H1 (cell line): ENCODE measurements around the gene DDR2. TPM values are rescaled to one million over a fixed set of nuclear protein-coding genes. Genes with fewer than 3 reads are reported as not detected.
"Not testable (repeated sequence)": the region's sequence is repeated elsewhere in the genome, so short reads cannot be mapped to it uniquely, and the experiment has no call there.

Experiments
- CTCF ChIA-PET: fragments of 300-600 bp; sonication (Branson Sonifier 250); formaldehyde crosslinking; loops from one replicate; lab custom pipeline; 2021; ENCODE audit not compliant: partially characterized antibody; lab: Charles Lee
- POLR2A ChIA-PET: fragments of 300-600 bp; sonication (Branson Sonifier 250); formaldehyde crosslinking; loops from one replicate; lab custom pipeline; 2021; ENCODE audit warnings: inconsistent platforms; ENCODE audit not compliant: partially characterized antibody; lab: Charles Lee
- DNase-seq, 2 experiments: peaks; one replicate each; pipeline versions ENCODE4 v3.0.0 to v3.0.0-alpha.2; 2010 to 2022; ENCODE audit warnings: low spot score in 2 of 2, low read depth in 1 of 2, mixed read lengths in 1 of 2
- FAIRE-seq: peaks from 2 replicates; lab custom pipeline; 2011; peaks lifted over from hg19 to GRCh38; lab: Jason Lieb, UNC
- H2AFZ ChIP-seq: 2 replicates; pipeline ENCODE4 v1.8.1; 2012; ENCODE audit warnings: low read length, inconsistent platforms
- H2AK5ac ChIP-seq: 2 replicates; pipeline ENCODE4 v1.6.1; 2013; ENCODE audit warnings: low read depth, low read length
- H2BK120ac ChIP-seq: replicated peaks from 2 replicates; pipeline ENCODE3; 2013; ENCODE audit warnings: low read depth, low read length, inconsistent platforms
- H2BK12ac ChIP-seq: 2 replicates; pipeline ENCODE4 v1.6.1; 2013; ENCODE audit warnings: low read depth, low read length
- H2BK15ac ChIP-seq: 2 replicates; pipeline ENCODE4 v1.6.1; 2013; ENCODE audit warnings: low read length
- H2BK20ac ChIP-seq: 2 replicates; pipeline ENCODE4 v1.6.1; 2013; ENCODE audit warnings: low read length
- H2BK5ac ChIP-seq: 2 replicates; pipeline ENCODE4 v1.6.1; 2013; ENCODE audit warnings: low read depth, low read length
- H3K14ac ChIP-seq: 2 replicates; pipeline ENCODE4 v1.6.1; 2013; ENCODE audit warnings: inconsistent platforms; ENCODE audit not compliant: insufficient read length
- H3K18ac ChIP-seq: 2 replicates; pipeline ENCODE4 v1.6.1; 2013; ENCODE audit warnings: low read length; ENCODE audit errors: extremely low read depth
- H3K23ac ChIP-seq: 2 replicates; pipeline ENCODE4 v1.6.1; 2013; ENCODE audit warnings: inconsistent platforms; ENCODE audit not compliant: insufficient read length
- H3K23me2 ChIP-seq: 2 replicates; pipeline ENCODE4 v1.6.1; 2013; ENCODE audit warnings: low read depth, low read length
- H3K27ac ChIP-seq: 2 replicates; pipeline ENCODE4 v1.6.1; 2011; ENCODE audit warnings: low read depth, low read length, inconsistent platforms
- H3K27me3 ChIP-seq, 4 experiments: replicated peaks in 1 of 4; 1 replicate in 1 of 4; 2 replicates in 3 of 4; pipeline versions ENCODE4 v1.6.1 to v1.8.1; 2011 to 2013; ENCODE audit warnings: low read length in 3 of 4, mild to moderate bottlenecking in 3 of 4, inconsistent platforms in 2 of 4, mixed read lengths in 2 of 4, moderate library complexity in 1 of 4; ENCODE audit not compliant: control insufficient read depth in 3 of 4, insufficient read depth in 3 of 4; ENCODE audit errors: extremely low read depth in 1 of 4
- H3K36me3 ChIP-seq, 4 experiments: 2 replicates each; pipeline versions ENCODE4 v1.6.1 to v1.8.1; 2011 to 2013; ENCODE audit warnings: mild to moderate bottlenecking in 4 of 4, low read length in 3 of 4, moderate library complexity in 2 of 4, control low read depth in 1 of 4, inconsistent platforms in 1 of 4; ENCODE audit not compliant: insufficient read depth in 4 of 4, control insufficient read depth in 2 of 4
- H3K4ac ChIP-seq: replicated peaks from 2 replicates; pipeline ENCODE3; 2013; ENCODE audit warnings: low read length, low read depth, mixed read lengths, inconsistent platforms; ENCODE audit not compliant: insufficient read length
- H3K4me1 ChIP-seq, 4 experiments: replicated peaks in 1 of 4; 1 replicate in 1 of 4; 2 replicates in 3 of 4; pipeline versions ENCODE4 v1.6.1 to v1.8.1; 2011 to 2013; ENCODE audit warnings: low read length in 3 of 4, inconsistent platforms in 2 of 4, mixed read lengths in 1 of 4; ENCODE audit not compliant: insufficient read depth in 4 of 4, control insufficient read depth in 3 of 4
- H3K4me2 ChIP-seq, 2 experiments: 2 replicates each; pipeline versions ENCODE4 v1.6.1 to v1.8.1; 2011 to 2013; ENCODE audit warnings: low read depth in 2 of 2, low read length in 2 of 2, control low read depth in 1 of 2, inconsistent platforms in 1 of 2, mild to moderate bottlenecking in 1 of 2; ENCODE audit not compliant: insufficient read depth in 1 of 2
- H3K4me3 ChIP-seq, 4 experiments: fragments of 200-600, 300-600 bp in 1 of 4; sonication (generic), shearing (Covaris generic), sonication (Bioruptor Twin) in 1 of 4; 2 replicates each; pipeline versions ENCODE4 v1.5.1 to v1.8.1; 2011 to 2016; ENCODE audit warnings: low read length in 4 of 4, low read depth in 3 of 4, control low read depth in 2 of 4, inconsistent platforms in 2 of 4, mild to moderate bottlenecking in 2 of 4, mixed read lengths in 1 of 4, moderate library complexity in 1 of 4; ENCODE audit not compliant: insufficient read depth in 2 of 4; ENCODE audit errors: extremely low read depth in 1 of 4
- H3K56ac ChIP-seq: replicated peaks from 2 replicates; pipeline ENCODE3; 2013; ENCODE audit warnings: low read depth, mild to moderate bottlenecking, mixed read lengths, low read length, inconsistent platforms; ENCODE audit not compliant: insufficient read length
- H3K79me1 ChIP-seq: 2 replicates; pipeline ENCODE4 v1.6.1; 2013; ENCODE audit warnings: low read depth, low read length, control low read depth
- H3K79me2 ChIP-seq, 2 experiments: 2 replicates each; pipeline versions ENCODE4 v1.6.1 to v1.8.1; 2012 to 2013; ENCODE audit warnings: low read length in 2 of 2, mild to moderate bottlenecking in 2 of 2, inconsistent platforms in 1 of 2; ENCODE audit not compliant: insufficient read depth in 2 of 2, control insufficient read depth in 1 of 2
- H3K9ac ChIP-seq, 4 experiments: replicated peaks in 1 of 4; 1 replicate in 1 of 4; 2 replicates in 3 of 4; pipeline versions ENCODE4 v1.6.1 to v1.8.1; 2011 to 2013; ENCODE audit warnings: low read depth in 3 of 4, low read length in 3 of 4, control low read depth in 2 of 4, mild to moderate bottlenecking in 2 of 4, moderate library complexity in 2 of 4, inconsistent platforms in 1 of 4; ENCODE audit errors: extremely low read depth in 1 of 4
- H3K9me3 ChIP-seq, 2 experiments: 2 replicates each; pipeline versions ENCODE4 v1.6.1 to v1.8.1; 2012 to 2013; ENCODE audit warnings: mild to moderate bottlenecking in 2 of 2, moderate library complexity in 2 of 2, control low read depth in 1 of 2, inconsistent platforms in 1 of 2, low read depth in 1 of 2, low read length in 1 of 2, mixed read lengths in 1 of 2; ENCODE audit not compliant: insufficient read depth in 2 of 2
- H4K20me1 ChIP-seq, 2 experiments: replicated peaks in 1 of 2; 2 replicates each; pipeline versions ENCODE3 to v1.8.1; 2011 to 2013; ENCODE audit warnings: inconsistent platforms in 2 of 2, low read length in 2 of 2, mild to moderate bottlenecking in 1 of 2; ENCODE audit not compliant: insufficient read depth in 2 of 2, control insufficient read depth in 1 of 2
- H4K5ac ChIP-seq: 2 replicates; pipeline ENCODE4 v1.6.1; 2013; ENCODE audit warnings: low read length, low read depth, mixed read lengths, inconsistent platforms; ENCODE audit not compliant: insufficient read length
- H4K8ac ChIP-seq: 2 replicates; pipeline ENCODE4 v1.8.0; 2013; ENCODE audit warnings: mild to moderate bottlenecking, moderate library complexity, low read length, inconsistent platforms; ENCODE audit not compliant: insufficient read depth; ENCODE audit errors: extremely low read depth
- H4K91ac ChIP-seq: replicated peaks from 2 replicates; pipeline ENCODE3; 2013; ENCODE audit warnings: low read length, mixed read lengths, inconsistent platforms; ENCODE audit not compliant: insufficient read length
- whole genome bisulfite sequencing, 2 experiments: shearing (Covaris generic) in 1 of 2; methylation state at CpG; one replicate each; pipeline versions ENCODE4 v1.1.6 to v1.1.7; 2013 to 2015; ENCODE audit warnings: low lambda C conversion rate in 2 of 2, mixed read lengths in 2 of 2, inconsistent platforms in 1 of 2, low coverage in 1 of 2, missing lambda C conversion rate in 1 of 2; ENCODE audit not compliant: insufficient replicate concordance in 2 of 2, insufficient coverage in 1 of 2, insufficient read length in 1 of 2; ENCODE audit errors: extremely low coverage in 1 of 2, missing lambda C conversion rate in 1 of 2; 5-methylcytosine and 5-hydroxymethylcytosine counted together
- polyA plus RNA-seq, 7 experiments: library from polyadenylated mRNA; depleted of rRNA in 3 of 7; stranded (reverse) in 5 of 7; unstranded in 2 of 7; fragments of >200 nt in 5 of 7; fragments of 200-250 nt in 2 of 7; gene quantifications; 1 replicate in 5 of 7; 2 replicates in 1 of 7; 4 replicates in 1 of 7; pipeline versions ENCODE4 v1.2.1 to v1.2.3, GENCODE V29; 2011 to 2013; ENCODE audit warnings: missing spikeins in 2 of 7, mixed read lengths in 2 of 7
- total RNA-seq: library from RNA; stranded (reverse); fragmentation: NEBNext Ultra II Directional; extraction: Animal tissue kit (Norgen Biotek cat#: 25700); gene quantifications from 2 replicates; pipeline ENCODE4 v1.2.1, GENCODE V29; 2021

Gene DDR2
- total and polyA plus RNA-seq, 2 of the 8 experiments (the other 6 are each of a cell fraction or from before 2014, with no cell fraction given) = 1.00 to 2.1 TPM

DNA sequence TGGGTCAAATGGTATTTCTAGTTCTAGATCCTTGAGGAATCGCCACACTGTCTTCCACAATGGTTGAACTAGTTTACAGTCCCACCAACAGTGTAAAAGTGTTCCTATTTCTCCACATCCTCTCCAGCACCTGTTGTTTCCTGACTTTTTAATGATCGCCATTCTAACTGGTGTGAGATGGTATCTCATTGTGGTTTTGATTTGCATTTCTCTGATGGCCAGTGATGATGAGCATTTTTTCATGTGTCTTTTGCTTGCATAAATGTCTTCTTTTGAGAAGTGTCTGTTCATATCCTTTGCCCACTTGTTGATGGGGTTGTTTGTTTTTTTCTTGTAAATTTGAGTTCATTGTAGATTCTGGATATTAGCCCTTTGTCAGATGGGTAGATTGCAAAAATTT, 175.2 kb downstream of the DDR2 start:
- CTCF ChIA-PET = not testable (repeated sequence)

DNA sequence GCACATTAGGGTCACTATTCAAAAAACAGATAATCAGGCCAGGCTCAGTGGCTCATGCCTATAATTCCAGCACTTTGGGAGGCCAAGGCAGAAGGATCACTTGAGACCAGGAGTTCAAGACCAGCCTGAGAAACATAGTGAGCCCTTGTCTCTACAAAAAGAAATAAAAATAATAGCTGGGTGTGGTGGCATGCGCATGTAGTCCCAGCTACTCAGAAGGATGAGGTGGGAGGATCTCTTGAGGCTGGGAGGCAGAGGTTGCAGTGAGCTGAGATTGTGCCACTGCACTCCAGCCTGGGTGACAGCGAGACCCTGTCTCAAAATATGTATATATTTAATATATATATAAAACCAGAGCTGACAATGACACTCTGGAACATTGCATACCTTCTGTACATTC, 180.1 kb downstream of the DDR2 start:
- H2AFZ ChIP-seq, H3K36me3 ChIP-seq, CTCF ChIA-PET, H3K27ac ChIP-seq, H3K4me3 ChIP-seq, H3K4me1 ChIP-seq, H2BK12ac ChIP-seq, H4K91ac ChIP-seq, H2BK5ac ChIP-seq, POLR2A ChIA-PET, H2BK15ac ChIP-seq, H3K14ac ChIP-seq, H3K4ac ChIP-seq, FAIRE-seq, H3K9ac ChIP-seq, H3K79me2 ChIP-seq, H3K27me3 ChIP-seq, DNase-seq, H4K5ac ChIP-seq, H2AK5ac ChIP-seq, H2BK20ac ChIP-seq, H2BK120ac ChIP-seq, H3K23me2 ChIP-seq, H3K79me1 ChIP-seq, H3K56ac ChIP-seq, H3K9me3 ChIP-seq, H4K8ac ChIP-seq, H3K4me2 ChIP-seq, H3K23ac ChIP-seq, H4K20me1 ChIP-seq, H3K18ac ChIP-seq: not testable (repeated sequence)
- 97% methylated on average over 2 of the region's 2 CpGs; no CpG with 5 or more reads in 1 of the 2 experiments for whole genome bisulfite sequencing, 2 experiments

More for the DNA sequence above, 175.2 kb downstream of the DDR2 start:
- H2BK5ac ChIP-seq, H3K56ac ChIP-seq, H3K4ac ChIP-seq, H3K14ac ChIP-seq, FAIRE-seq, H3K79me2 ChIP-seq, H3K9ac ChIP-seq, H3K4me2 ChIP-seq, H2BK120ac ChIP-seq, H3K4me1 ChIP-seq, H2BK15ac ChIP-seq, H4K5ac ChIP-seq, H2AFZ ChIP-seq, POLR2A ChIA-PET, DNase-seq, H2BK12ac ChIP-seq, H2AK5ac ChIP-seq, H3K79me1 ChIP-seq, H3K27me3 ChIP-seq, H3K9me3 ChIP-seq, H2BK20ac ChIP-seq, H4K20me1 ChIP-seq, H3K23me2 ChIP-seq, H4K91ac ChIP-seq, H3K4me3 ChIP-seq, H4K8ac ChIP-seq, H3K18ac ChIP-seq, H3K23ac ChIP-seq, H3K27ac ChIP-seq: not testable (repeated sequence)
- peaks cover 0 to 27% (median 14%) of the 10 kb centered on the region in 4 experiments; a peak in 5 of 8 replicates for H3K36me3 ChIP-seq
- no CpG with 5 or more reads among the region's 2 CpGs for whole genome bisulfite sequencing, 2 experiments
